Transverse colon (tissue), 4 donors: Measurements from ENCODE around the gene ZNF324. TPM values are rescaled to one million over a fixed set of nuclear protein-coding genes. Genes with fewer than 3 reads are reported as not detected.

Experiments
- DNase-seq: peaks from one replicate; pipeline ENCODE4 v3.0.0-alpha.2; 2019
- H3K27ac ChIP-seq, 4 donors: fragments of 200-600 bp; sonication (generic); 2 replicates each; pipeline ENCODE4 v1.5.1; 2016 to 2018; ENCODE audit warnings: inconsistent platforms in 4 of 4
- H3K27me3 ChIP-seq: fragments of 200-600 bp; sonication (generic); 2 replicates; pipeline ENCODE4 v1.5.1; 2017; ENCODE audit warnings: inconsistent platforms
- H3K36me3 ChIP-seq, 4 donors: fragments of 200-600 bp; sonication (generic); 2 replicates each; pipeline ENCODE4 v1.5.1; 2017 to 2019; ENCODE audit warnings: inconsistent platforms in 4 of 4
- H3K4me1 ChIP-seq, 4 donors: fragments of 200-600 bp; sonication (generic); 2 replicates each; pipeline ENCODE4 v1.5.1; 2017 to 2020; ENCODE audit warnings: inconsistent platforms in 4 of 4
- H3K4me3 ChIP-seq, 4 donors: fragments of 200-600 bp; sonication (generic); 1 replicate in 1 of 4; 2 replicates in 3 of 4; pipeline versions ENCODE4 v1.5.1 to v1.6.1; 2017 to 2019; ENCODE audit warnings: inconsistent platforms in 4 of 4
- H3K9me3 ChIP-seq, 2 donors: fragments of 200-600 bp; sonication (generic); 2 replicates each; pipeline ENCODE4 v1.5.1; 2017 to 2019; ENCODE audit warnings: inconsistent platforms in 2 of 2
- EP300 ChIP-seq: sonication (generic); formaldehyde crosslinking; IDR thresholded peaks from one replicate; pipeline ENCODE4 v1.6.1; 2017; ENCODE audit warnings: antibody characterized with exemption, low read depth
- POLR2A ChIP-seq: fragments of 450-650 bp; IDR thresholded peaks from one replicate; pipeline ENCODE4 v1.6.1; 2016; ENCODE audit warnings: antibody characterized with exemption, mild to moderate bottlenecking, moderate library complexity
- POLR2AphosphoS5 ChIP-seq, 3 donors: sonication (generic); formaldehyde crosslinking; IDR thresholded peaks; one replicate each; pipeline ENCODE4 v1.6.1; 2016; ENCODE audit warnings: antibody characterized with exemption in 3 of 3
- WGBS, 2 donors: methylation state at CpG; one replicate each; pipeline ENCODE4 v1.1.5; 2018; ENCODE audit warnings: low coverage in 1 of 2; 5-methylcytosine and 5-hydroxymethylcytosine counted together
- in situ Hi-C, 4 donors: fragments of 200-750 bp; cut with MboI; loops; one replicate each; pipeline versions ENCODE4 v1.15.0 to v1.15.1; 2017; ENCODE audit warnings: low sequenced_read_pairs in 3 of 4, low pct_ligation_motif_present in 1 of 4, low pct_unique_long_range_greater_than_20kb in 1 of 4
- intact Hi-C: fragments of 100-400 bp; cut with DNase I; formaldehyde crosslinking; loops from one replicate; pipeline ENCODE4 v1.15.1; 2023; ENCODE audit warnings: low total_unique reads
- total RNA-seq, 4 donors: library from RNA; depleted of rRNA; stranded (reverse); fragments of >200 nt; gene quantifications; one replicate each; pipeline ENCODE4 v1.1.0, GENCODE V29; 2016
- TF ChIP-seq, protein P1 (sequence below), 5 experiments: fragments of 200-600 bp in 3 of 5; fragments of 450-650 bp in 2 of 5; sonication (generic) in 3 of 5; IDR thresholded peaks; 1 replicate in 2 of 5; 2 replicates in 3 of 5; pipeline ENCODE4 v1.5.1; 2016 to 2017; ENCODE audit warnings: antibody characterized with exemption in 5 of 5, inconsistent platforms in 3 of 5, mild to moderate bottlenecking in 2 of 5, moderate library complexity in 1 of 5

Gene ZNF324
- total RNA-seq, 4 donors from 2014 or later = 9.4 to 27.5 (median 24.5) TPM

DNA sequence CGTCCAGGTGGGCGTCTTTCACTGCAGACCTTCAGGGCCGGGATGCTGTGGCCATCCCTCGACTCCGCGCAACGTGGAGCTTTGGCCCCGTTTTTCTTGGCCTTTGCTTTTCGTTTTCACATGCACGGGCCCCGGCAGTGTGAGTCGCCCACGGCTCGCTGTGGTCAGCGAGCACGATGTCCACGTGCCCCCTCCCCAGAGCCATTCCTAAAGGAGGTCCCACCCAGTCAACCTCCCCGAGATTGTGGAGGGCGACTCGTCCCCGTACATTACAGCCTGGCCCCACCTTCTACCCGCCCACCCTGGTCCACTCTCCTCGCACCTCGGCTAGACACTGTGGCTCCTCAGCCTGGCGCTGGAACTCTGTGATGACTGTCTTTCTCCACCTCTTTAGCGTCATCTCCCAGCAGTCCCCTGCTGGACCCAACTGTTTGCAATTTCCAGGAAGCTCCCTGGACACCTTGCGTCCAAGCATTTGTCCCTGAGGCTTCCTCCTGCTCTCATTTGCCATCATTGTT is 9.7 kb downstream of the ZNF324 start:
- peaks cover 13 to 19% (median 16%) of the 10 kb centered on the region in 4 donors for H3K4me1 ChIP-seq
- intact Hi-C loops (no loop called here), in situ Hi-C loops (no loop called here)
- 2 to 5% methylated on average over 9 to 27 of the region's 27 CpGs for WGBS, 2 donors
- no peak for DNase-seq
- H3K27ac ChIP-seq = peak overlapping the region; percentile 88 to 92 (median 90)
- H3K4me3 ChIP-seq = peak overlapping the region; percentile 54 to 75 (median 64)
- no peaks in the 10 kb centered on the region for H3K27me3 ChIP-seq
- no peaks in the 10 kb centered on the region for H3K9me3 ChIP-seq
- H3K36me3 ChIP-seq = peaks cover 0 to 10% (median 5%) of the 10 kb centered on the region in 4 donors
- TF ChIP-seq POLR2AphosphoS5 (IDR thresholded peaks at IDR 0.05) = no peak
- TF ChIP-seq, protein P1, sequence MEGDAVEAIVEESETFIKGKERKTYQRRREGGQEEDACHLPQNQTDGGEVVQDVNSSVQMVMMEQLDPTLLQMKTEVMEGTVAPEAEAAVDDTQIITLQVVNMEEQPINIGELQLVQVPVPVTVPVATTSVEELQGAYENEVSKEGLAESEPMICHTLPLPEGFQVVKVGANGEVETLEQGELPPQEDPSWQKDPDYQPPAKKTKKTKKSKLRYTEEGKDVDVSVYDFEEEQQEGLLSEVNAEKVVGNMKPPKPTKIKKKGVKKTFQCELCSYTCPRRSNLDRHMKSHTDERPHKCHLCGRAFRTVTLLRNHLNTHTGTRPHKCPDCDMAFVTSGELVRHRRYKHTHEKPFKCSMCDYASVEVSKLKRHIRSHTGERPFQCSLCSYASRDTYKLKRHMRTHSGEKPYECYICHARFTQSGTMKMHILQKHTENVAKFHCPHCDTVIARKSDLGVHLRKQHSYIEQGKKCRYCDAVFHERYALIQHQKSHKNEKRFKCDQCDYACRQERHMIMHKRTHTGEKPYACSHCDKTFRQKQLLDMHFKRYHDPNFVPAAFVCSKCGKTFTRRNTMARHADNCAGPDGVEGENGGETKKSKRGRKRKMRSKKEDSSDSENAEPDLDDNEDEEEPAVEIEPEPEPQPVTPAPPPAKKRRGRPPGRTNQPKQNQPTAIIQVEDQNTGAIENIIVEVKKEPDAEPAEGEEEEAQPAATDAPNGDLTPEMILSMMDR (IDR thresholded peaks at IDR 0.05) = no peak

- no peak for DNase-seq
- in situ Hi-C loops (no loop called here), intact Hi-C loops (no loop called here)
- H3K27me3 ChIP-seq = no peaks in the 10 kb centered on the region
- H3K9me3 ChIP-seq = no peaks in the 10 kb centered on the region
- no peak overlapping the region for H3K4me3 ChIP-seq
- H3K36me3 ChIP-seq = peaks cover 0 to 4% (median under 1%) of the 10 kb centered on the region in 4 donors
- TF ChIP-seq, protein P1 (IDR thresholded peaks at IDR 0.05) = no peak
- TF ChIP-seq EP300 (no peak), POLR2A (no peak), POLR2AphosphoS5 (IDR thresholded peaks at IDR 0.05) (no peak)
- WGBS, 2 donors = 92% methylated on average over 15 of the region's 15 CpGs; no CpG with 5 or more reads in 1 of the 2 donors
- peaks cover 13 to 19% (median 16%) of the 10 kb centered on the region in 4 donors for H3K4me1 ChIP-seq
- H3K27ac ChIP-seq = peak overlapping the region; percentile 88 to 92 (median 90)
Observed at GRCh38 chr19:58477130-58477529, 10.2 kb downstream of the ZNF324 start.

DNA sequence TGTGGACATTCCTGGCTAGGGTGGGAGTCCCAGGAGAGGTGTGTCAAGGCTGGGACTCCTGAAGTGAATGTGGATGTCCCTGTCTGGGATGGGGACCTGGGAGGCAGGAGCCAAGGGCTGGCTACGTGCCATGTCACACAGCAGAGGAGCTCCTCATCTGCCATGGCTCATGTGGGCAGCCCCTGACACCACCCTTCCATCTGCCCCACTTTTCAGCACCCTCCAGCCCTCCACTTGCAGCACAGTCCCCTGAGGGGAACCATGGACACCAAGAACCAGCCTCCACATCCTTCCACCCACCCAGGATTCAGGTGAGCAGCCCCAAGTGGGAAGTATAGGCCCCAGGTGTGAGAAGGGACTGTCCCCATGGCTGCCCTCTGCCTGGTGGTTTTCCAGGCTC is 11.0 kb downstream of the ZNF324 start:
- Histone ChIP-seq H3K27ac (no peak overlapping the region), H3K27me3 (no peaks in the 10 kb centered on the region), H3K4me1 (peaks cover 13 to 19% (median 16%) of the 10 kb centered on the region in 4 donors), H3K9me3 (no peaks in the 10 kb centered on the region), H3K4me3 (no peak overlapping the region), H3K36me3 (no peaks in the 10 kb centered on the region)
- whole genome bisulfite sequencing, 2 donors = 100% methylated on average over 1 of the region's 1 CpG; no CpG with 5 or more reads in 1 of the 2 donors
- no peak for DNase-seq
- no peak for TF ChIP-seq EP300
- TF ChIP-seq POLR2A = no peak
- TF ChIP-seq POLR2AphosphoS5 (IDR thresholded peaks at IDR 0.05) = no peak
- TF ChIP-seq, protein P1 (IDR thresholded peaks at IDR 0.05) = no peak
- in situ Hi-C loops (no loop called here), intact Hi-C loops (no loop called here)

GRCh38 chr19:58479303-58479702 is 12.4 kb downstream of the ZNF324 start:
- H3K4me1 ChIP-seq = peaks cover 13 to 19% (median 16%) of the 10 kb centered on the region in 4 donors
- H3K4me3 ChIP-seq = no peak overlapping the region
- H3K36me3 ChIP-seq = no peaks in the 10 kb centered on the region
- DNase-seq = no peak
- TF ChIP-seq EP300 = no peak
- TF ChIP-seq POLR2AphosphoS5 (IDR thresholded peaks at IDR 0.05) = no peak
- H3K9me3 ChIP-seq = no peaks in the 10 kb centered on the region
- H3K27me3 ChIP-seq = no peaks in the 10 kb centered on the region
- intact Hi-C loops (no loop called here), in situ Hi-C loops (no loop called here)
- H3K27ac ChIP-seq = no peak overlapping the region
- WGBS, 2 donors = 92% methylated on average over 7 of the region's 7 CpGs; no CpG with 5 or more reads in 1 of the 2 donors
